ENCODE measurements around the gene PCAT6. TPM values are rescaled to one million over a fixed set of nuclear protein-coding genes. Genes with fewer than 3 reads are reported as not detected.

The PCAT6 gene
- polyA plus RNA-seq, 2 of the 4 experiments (the other 2 are of a cell fraction): 2.3 to 2.4 TPM

DNA sequence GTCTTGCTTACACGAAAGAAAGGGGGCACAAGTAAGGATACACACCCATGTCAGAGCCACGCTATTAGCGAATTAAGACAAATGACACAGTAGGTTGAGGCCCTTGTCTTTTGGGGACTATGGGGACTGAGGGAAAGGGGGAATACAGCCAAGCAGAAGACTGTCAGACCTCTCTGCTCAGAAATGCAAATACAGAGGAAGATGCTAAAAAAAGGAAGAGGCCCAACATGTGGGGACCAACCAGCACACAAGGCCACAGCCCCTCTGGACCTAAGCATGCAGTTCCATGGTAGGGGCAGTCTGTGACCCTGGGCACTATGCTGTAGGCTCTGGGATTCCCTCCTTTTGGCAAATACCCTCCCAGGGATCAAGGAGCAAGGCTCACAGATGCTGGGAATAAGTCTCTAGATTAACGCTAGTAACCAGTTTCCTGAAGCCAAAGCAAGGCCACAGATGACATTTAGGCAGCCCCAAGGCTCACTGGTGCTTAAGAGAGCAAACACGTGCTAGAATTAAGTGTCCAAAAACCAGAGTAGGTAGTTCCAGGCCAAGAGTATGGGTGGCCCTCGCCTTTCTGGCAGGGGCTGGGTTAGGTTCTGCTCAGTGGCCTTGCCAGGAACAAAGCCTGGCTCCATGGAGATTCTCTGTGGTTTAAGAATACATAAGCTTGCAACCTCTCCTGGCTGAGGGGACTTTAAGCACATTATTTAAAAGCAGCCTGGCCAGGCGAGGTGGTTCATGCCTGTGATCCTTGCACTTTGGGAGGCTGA lies 40.0 kb downstream of the PCAT6 start:
- H3K4me2 ChIP-seq: no peak overlapping the region
- TF ChIP-seq ZSCAN20 (CRISPR knock-in tag; IDR thresholded peaks at IDR 0.05) (no peak), KDM1A (IDR thresholded peaks at IDR 0.05; ENCODE audit: low read depth) (no peak), HOXB13 (CRISPR knock-in tag; IDR thresholded peaks at IDR 0.05; ENCODE audit: low read depth) (no peak), ZNF302 (CRISPR knock-in tag; IDR thresholded peaks at IDR 0.05) (no peak), EP300 (IDR thresholded peaks at IDR 0.05) (no peak), NPAS2 (CRISPR knock-in tag; IDR thresholded peaks at IDR 0.05; ENCODE audit: borderline replicate concordance) (no peak), TP53 (CRISPR knock-in tag; IDR thresholded peaks at IDR 0.05) (no peak), FOXS1 (CRISPR knock-in tag; IDR thresholded peaks at IDR 0.05) (no peak), JUN (IDR thresholded peaks at IDR 0.05) (no peak), SMC3 (IDR thresholded peaks at IDR 0.05) (no peak), EHF (CRISPR knock-in tag; IDR thresholded peaks at IDR 0.05) (no peak)
- TF ChIP-seq, protein P1, sequence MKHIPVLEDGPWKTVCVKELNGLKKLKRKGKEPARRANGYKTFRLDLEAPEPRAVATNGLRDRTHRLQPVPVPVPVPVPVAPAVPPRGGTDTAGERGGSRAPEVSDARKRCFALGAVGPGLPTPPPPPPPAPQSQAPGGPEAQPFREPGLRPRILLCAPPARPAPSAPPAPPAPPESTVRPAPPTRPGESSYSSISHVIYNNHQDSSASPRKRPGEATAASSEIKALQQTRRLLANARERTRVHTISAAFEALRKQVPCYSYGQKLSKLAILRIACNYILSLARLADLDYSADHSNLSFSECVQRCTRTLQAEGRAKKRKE (CRISPR knock-in tag; IDR thresholded peaks at IDR 0.05; ENCODE audit: low read depth): no peak
- TF ChIP-seq, protein P2, sequence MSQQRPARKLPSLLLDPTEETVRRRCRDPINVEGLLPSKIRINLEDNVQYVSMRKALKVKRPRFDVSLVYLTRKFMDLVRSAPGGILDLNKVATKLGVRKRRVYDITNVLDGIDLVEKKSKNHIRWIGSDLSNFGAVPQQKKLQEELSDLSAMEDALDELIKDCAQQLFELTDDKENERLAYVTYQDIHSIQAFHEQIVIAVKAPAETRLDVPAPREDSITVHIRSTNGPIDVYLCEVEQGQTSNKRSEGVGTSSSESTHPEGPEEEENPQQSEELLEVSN (IDR thresholded peaks at IDR 0.05; ENCODE audit: borderline replicate concordance, low read depth): no peak
- TF ChIP-seq, protein P3, sequence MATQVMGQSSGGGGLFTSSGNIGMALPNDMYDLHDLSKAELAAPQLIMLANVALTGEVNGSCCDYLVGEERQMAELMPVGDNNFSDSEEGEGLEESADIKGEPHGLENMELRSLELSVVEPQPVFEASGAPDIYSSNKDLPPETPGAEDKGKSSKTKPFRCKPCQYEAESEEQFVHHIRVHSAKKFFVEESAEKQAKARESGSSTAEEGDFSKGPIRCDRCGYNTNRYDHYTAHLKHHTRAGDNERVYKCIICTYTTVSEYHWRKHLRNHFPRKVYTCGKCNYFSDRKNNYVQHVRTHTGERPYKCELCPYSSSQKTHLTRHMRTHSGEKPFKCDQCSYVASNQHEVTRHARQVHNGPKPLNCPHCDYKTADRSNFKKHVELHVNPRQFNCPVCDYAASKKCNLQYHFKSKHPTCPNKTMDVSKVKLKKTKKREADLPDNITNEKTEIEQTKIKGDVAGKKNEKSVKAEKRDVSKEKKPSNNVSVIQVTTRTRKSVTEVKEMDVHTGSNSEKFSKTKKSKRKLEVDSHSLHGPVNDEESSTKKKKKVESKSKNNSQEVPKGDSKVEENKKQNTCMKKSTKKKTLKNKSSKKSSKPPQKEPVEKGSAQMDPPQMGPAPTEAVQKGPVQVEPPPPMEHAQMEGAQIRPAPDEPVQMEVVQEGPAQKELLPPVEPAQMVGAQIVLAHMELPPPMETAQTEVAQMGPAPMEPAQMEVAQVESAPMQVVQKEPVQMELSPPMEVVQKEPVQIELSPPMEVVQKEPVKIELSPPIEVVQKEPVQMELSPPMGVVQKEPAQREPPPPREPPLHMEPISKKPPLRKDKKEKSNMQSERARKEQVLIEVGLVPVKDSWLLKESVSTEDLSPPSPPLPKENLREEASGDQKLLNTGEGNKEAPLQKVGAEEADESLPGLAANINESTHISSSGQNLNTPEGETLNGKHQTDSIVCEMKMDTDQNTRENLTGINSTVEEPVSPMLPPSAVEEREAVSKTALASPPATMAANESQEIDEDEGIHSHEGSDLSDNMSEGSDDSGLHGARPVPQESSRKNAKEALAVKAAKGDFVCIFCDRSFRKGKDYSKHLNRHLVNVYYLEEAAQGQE (IDR thresholded peaks at IDR 0.05): no peak
- TF ChIP-seq, protein P4, sequence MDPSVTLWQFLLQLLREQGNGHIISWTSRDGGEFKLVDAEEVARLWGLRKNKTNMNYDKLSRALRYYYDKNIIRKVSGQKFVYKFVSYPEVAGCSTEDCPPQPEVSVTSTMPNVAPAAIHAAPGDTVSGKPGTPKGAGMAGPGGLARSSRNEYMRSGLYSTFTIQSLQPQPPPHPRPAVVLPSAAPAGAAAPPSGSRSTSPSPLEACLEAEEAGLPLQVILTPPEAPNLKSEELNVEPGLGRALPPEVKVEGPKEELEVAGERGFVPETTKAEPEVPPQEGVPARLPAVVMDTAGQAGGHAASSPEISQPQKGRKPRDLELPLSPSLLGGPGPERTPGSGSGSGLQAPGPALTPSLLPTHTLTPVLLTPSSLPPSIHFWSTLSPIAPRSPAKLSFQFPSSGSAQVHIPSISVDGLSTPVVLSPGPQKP (IDR thresholded peaks at IDR 0.05; ENCODE audit: low read depth, low read length): no peak
- DNase-seq (ENCODE audit: low read depth in 1 of 2, low spot score in 1 of 2): no peak
- ChIA-PET POLR2A (no interaction called here), CTCF (interaction anchor here (1.5 to 2.0 kb wide), 2 partner anchors 10 to 32 kb away, joined by 3 to 13 read pairs; no protein-coding TSS in a partner anchor)
- WGBS (ENCODE audit: missing lambda C conversion rate): 87% methylated on average over 7 of the region's 7 CpGs
- H3K4me1 ChIP-seq: no peaks in the 10 kb centered on the region
- FAIRE-seq: no peak
- no peaks in the 10 kb centered on the region for H3K9me3 ChIP-seq
- H3K4me3 ChIP-seq: no peak overlapping the region
- H3K27ac ChIP-seq: no peak overlapping the region
- no peak for ATAC-seq

DNA sequence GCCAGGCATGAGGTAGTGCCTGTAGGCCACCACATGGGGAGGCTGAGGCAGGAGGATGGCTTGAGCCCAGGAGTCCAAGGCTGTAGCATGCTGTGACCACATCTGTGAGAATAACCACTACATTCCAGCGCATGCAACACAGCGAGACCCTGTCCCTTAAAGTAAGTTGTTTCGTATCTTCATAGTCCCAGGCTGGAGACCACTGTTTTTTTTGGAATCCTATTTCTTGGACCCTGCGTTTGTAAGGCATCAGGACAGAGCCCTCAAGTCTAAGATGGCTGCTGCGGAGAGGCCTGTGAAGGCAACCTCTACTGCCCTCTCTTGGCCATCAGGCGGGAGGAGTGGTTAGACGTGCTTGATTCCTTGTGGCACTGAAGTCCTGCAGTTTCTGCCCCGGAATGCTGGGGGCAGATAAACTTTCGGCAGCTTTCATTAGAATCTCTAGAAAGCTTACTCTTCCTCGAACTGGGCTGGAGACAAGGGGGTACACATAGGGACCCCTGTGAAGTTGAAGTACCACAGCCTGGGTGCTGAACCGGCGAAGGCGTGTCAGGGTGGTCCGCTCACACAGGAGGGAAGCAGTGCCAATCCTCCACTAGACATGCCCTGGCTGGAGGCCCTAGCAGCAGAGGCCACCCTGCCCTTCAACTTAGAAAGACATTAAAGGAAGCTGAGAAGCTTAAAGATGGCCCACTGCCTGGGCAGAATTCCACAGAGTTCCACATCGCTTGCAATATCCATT lies 41.6 kb downstream of the PCAT6 start:
- peak; percentile 72 to 85 for DNase-seq (ENCODE audit: low read depth in 1 of 2, low spot score in 1 of 2)
- ATAC-seq: peak; percentile 96 to 99
- POLR2A ChIA-PET: no interaction called here
- Histone ChIP-seq H3K4me1 (no peaks in the 10 kb centered on the region), H3K9me3 (no peaks in the 10 kb centered on the region), H3K27ac (no peak overlapping the region), H3K4me2 (no peak overlapping the region), H3K4me3 (no peak overlapping the region)
- 49% methylated on average over 14 of the region's 15 CpGs for WGBS (ENCODE audit: missing lambda C conversion rate)
- FAIRE-seq: no peak
- CTCF ChIA-PET: interaction anchor here (0.6 to 2.3 kb wide), 15 partner anchors 9 to 161 kb away, joined by 3 to 13 read pairs (median 4); no protein-coding TSS in a partner anchor
- TF ChIP-seq, protein P5, sequence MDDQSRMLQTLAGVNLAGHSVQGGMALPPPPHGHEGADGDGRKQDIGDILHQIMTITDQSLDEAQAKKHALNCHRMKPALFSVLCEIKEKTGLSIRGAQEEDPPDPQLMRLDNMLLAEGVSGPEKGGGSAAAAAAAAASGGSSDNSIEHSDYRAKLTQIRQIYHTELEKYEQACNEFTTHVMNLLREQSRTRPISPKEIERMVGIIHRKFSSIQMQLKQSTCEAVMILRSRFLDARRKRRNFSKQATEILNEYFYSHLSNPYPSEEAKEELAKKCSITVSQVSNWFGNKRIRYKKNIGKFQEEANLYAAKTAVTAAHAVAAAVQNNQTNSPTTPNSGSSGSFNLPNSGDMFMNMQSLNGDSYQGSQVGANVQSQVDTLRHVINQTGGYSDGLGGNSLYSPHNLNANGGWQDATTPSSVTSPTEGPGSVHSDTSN (IDR thresholded peaks at IDR 0.05): no peak
- TF ChIP-seq HOXA7 (CRISPR knock-in tag; IDR thresholded peaks at IDR 0.05) (no peak), TP53 (CRISPR knock-in tag; IDR thresholded peaks at IDR 0.05) (no peak), PHF8 (IDR thresholded peaks at IDR 0.05; ENCODE audit: borderline replicate concordance, low read depth) (no peak), CEBPB (IDR thresholded peaks at IDR 0.05) (no peak), POLR2AphosphoS2 (conservative IDR thresholded peaks at IDR 0.05; ENCODE audit: low read length) (no peak), SREBF2 (IDR thresholded peaks at IDR 0.05) (no peak), CHD2 (IDR thresholded peaks at IDR 0.05; ENCODE audit: low read length, partially characterized antibody) (no peak), RAD21 (conservative IDR thresholded peaks at IDR 0.05 in 1 of 2, IDR thresholded peaks at IDR 0.05 in 1 of 2) (peak; percentile 68 to 82), CBX2 (IDR thresholded peaks at IDR 0.05; ENCODE audit: borderline replicate concordance, low read depth) (no peak), CBX8 (IDR thresholded peaks at IDR 0.05) (no peak), SMC3 (IDR thresholded peaks at IDR 0.05) (peak; percentile 46; the same call in 2 of the 3 replicates)
- TF ChIP-seq, protein P6, sequence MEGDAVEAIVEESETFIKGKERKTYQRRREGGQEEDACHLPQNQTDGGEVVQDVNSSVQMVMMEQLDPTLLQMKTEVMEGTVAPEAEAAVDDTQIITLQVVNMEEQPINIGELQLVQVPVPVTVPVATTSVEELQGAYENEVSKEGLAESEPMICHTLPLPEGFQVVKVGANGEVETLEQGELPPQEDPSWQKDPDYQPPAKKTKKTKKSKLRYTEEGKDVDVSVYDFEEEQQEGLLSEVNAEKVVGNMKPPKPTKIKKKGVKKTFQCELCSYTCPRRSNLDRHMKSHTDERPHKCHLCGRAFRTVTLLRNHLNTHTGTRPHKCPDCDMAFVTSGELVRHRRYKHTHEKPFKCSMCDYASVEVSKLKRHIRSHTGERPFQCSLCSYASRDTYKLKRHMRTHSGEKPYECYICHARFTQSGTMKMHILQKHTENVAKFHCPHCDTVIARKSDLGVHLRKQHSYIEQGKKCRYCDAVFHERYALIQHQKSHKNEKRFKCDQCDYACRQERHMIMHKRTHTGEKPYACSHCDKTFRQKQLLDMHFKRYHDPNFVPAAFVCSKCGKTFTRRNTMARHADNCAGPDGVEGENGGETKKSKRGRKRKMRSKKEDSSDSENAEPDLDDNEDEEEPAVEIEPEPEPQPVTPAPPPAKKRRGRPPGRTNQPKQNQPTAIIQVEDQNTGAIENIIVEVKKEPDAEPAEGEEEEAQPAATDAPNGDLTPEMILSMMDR (IDR thresholded peaks at IDR 0.05): peak; percentile 57
